ELF-1 (cell line): ENCODE measurements around the gene OR10P1.
A peak's percentile ranks its signal among the peaks of the same experiment; 100 is the strongest.

Source experiments
- DNase-seq: peaks from one replicate; pipeline ENCODE4 v3.0.0-alpha.2; 2016; ENCODE audit warnings: low read depth, low spot score

OR10P1 gene

GRCh38 chr12:55651299-55651683 lies 14.6 kb downstream of the OR10P1 start:
- no peak for DNase-seq

GRCh38 chr12:55652352-55652751 lies 15.7 kb downstream of the OR10P1 start:
- DNase-seq, result no peak

- DNase-seq, result no peak
These were observed 16.3 kb downstream of the OR10P1 start for GRCh38 chr12:55653031-55653430.

GRCh38 chr12:55654511-55655214 lies 18.0 kb downstream of the OR10P1 start:
- DNase-seq, result no peak

- DNase-seq, result no peak
These were observed 20.5 kb downstream of the OR10P1 start for GRCh38 chr12:55657212-55657611.

GRCh38 chr12:55658212-55658611 lies 21.5 kb downstream of the OR10P1 start:
- no peak for DNase-seq

- DNase-seq, result no peak
These were observed 22.1 kb downstream of the OR10P1 start for GRCh38 chr12:55658635-55659391.

GRCh38 chr12:55659486-55660385 lies 23.0 kb downstream of the OR10P1 start:
- DNase-seq, result peak; percentile 30

- no peak for DNase-seq
These were observed 26.7 kb downstream of the OR10P1 start for GRCh38 chr12:55663391-55663790.

- DNase-seq, result no peak
These were observed 28.1 kb downstream of the OR10P1 start for GRCh38 chr12:55664826-55665225.

- DNase-seq, result no peak
These were observed 29.8 kb downstream of the OR10P1 start for GRCh38 chr12:55666508-55666907.

GRCh38 chr12:55670276-55670675 lies 33.6 kb downstream of the OR10P1 start:
- DNase-seq, result no peak

GRCh38 chr12:55671746-55672145 lies 35.1 kb downstream of the OR10P1 start:
- no peak for DNase-seq

- no peak for DNase-seq
These were observed 36.9 kb downstream of the OR10P1 start for GRCh38 chr12:55673638-55674037.

- DNase-seq, result no peak
These were observed 39.0 kb downstream of the OR10P1 start for GRCh38 chr12:55675666-55676065.

- DNase-seq, result no peak
These were observed 40.0 kb downstream of the OR10P1 start for GRCh38 chr12:55676707-55677106.

- no peak for DNase-seq
These were observed 43.0 kb downstream of the OR10P1 start for GRCh38 chr12:55679691-55680090.

GRCh38 chr12:55681142-55682077 lies 44.7 kb downstream of the OR10P1 start:
- peak; percentile 88 for DNase-seq

GRCh38 chr12:55682087-55682796 lies 45.5 kb downstream of the OR10P1 start:
- DNase-seq, result no peak

- DNase-seq, result no peak
These were observed 47.0 kb downstream of the OR10P1 start for GRCh38 chr12:55683676-55684075.
